IMR-90 (cell line): ENCODE measurements around the gene CCSER2. TPM values are rescaled to one million over a fixed set of nuclear protein-coding genes. Genes with fewer than 3 reads are reported as not detected.

Experiments
- ATAC-seq: fragments of 200-7000 bp; cut with Tn5 transposase; 2 replicates; pipeline ENCODE4 v1.9.1; 2020; ENCODE audit warnings: low read depth, mild to moderate bottlenecking, moderate library complexity
- BruUV-seq: library from RNA; stranded (reverse); fragments of 400-500 nt; replicated peaks from 2 replicates; lab custom pipeline; 2021; lab: Mats Ljungman, UMichigan
- CTCF ChIA-PET: fragments of 300-600 bp; formaldehyde crosslinking; extraction: SDS; loops from one replicate; lab custom pipeline; 2021; ENCODE audit warnings: antibody characterized with exemption; lab: Yijun Ruan, JAX
- POLR2A ChIA-PET: fragments of 300-600 bp; sonication (Branson Sonifier 250); formaldehyde crosslinking; loops from one replicate; lab custom pipeline; 2022; ENCODE audit warnings: antibody characterized with exemption; ENCODE audit not compliant: unreplicated experiment; lab: Charles Lee
- DNase-seq: peaks from one replicate; pipeline ENCODE4 v3.0.0; 2013
- H2AFZ ChIP-seq: replicated peaks from 2 replicates; pipeline ENCODE3; 2013; ENCODE audit warnings: low read length, mild to moderate bottlenecking; ENCODE audit not compliant: poor library complexity
- H2AK5ac ChIP-seq: 2 replicates; pipeline ENCODE4 v1.6.1; 2013; ENCODE audit warnings: low read depth, low read length, inconsistent platforms
- H2AK9ac ChIP-seq: replicated peaks from 2 replicates; pipeline ENCODE3; 2013; ENCODE audit warnings: mild to moderate bottlenecking, low read depth, low read length, moderate library complexity; ENCODE audit not compliant: poor library complexity
- H2BK120ac ChIP-seq: 2 replicates; pipeline ENCODE4 v1.6.1; 2013; ENCODE audit warnings: low read depth, low read length, inconsistent platforms
- H2BK15ac ChIP-seq: 3 replicates; pipeline ENCODE4 v1.6.1; 2013; ENCODE audit warnings: low read depth, low read length, inconsistent platforms
- H2BK20ac ChIP-seq: 2 replicates; pipeline ENCODE4 v1.6.1; 2013; ENCODE audit warnings: low read depth, mild to moderate bottlenecking, inconsistent platforms, low read length, moderate library complexity
- H2BK5ac ChIP-seq: 2 replicates; pipeline ENCODE4 v1.6.1; 2013; ENCODE audit warnings: mild to moderate bottlenecking, low read depth, low read length, inconsistent platforms; ENCODE audit not compliant: poor library complexity, severe bottlenecking
- H3K14ac ChIP-seq: replicated peaks from 2 replicates; pipeline ENCODE4 v1.6.1; 2013; ENCODE audit warnings: low read depth, low read length, inconsistent platforms
- H3K18ac ChIP-seq: 2 replicates; pipeline ENCODE4 v1.6.1; 2013; ENCODE audit warnings: low read depth, low read length, control low read depth
- H3K23ac ChIP-seq: 2 replicates; pipeline ENCODE4 v1.6.1; 2013; ENCODE audit warnings: low read depth, low read length, inconsistent platforms
- H3K27ac ChIP-seq: 2 replicates; pipeline ENCODE4 v1.5.1; 2013; ENCODE audit warnings: mild to moderate bottlenecking, control low read depth, low read length; ENCODE audit not compliant: insufficient read depth
- H3K27me3 ChIP-seq: 2 replicates; pipeline ENCODE4 v1.6.1; 2013; ENCODE audit warnings: low read length; ENCODE audit not compliant: control insufficient read depth, insufficient read depth
- H3K36me3 ChIP-seq: 2 replicates; pipeline ENCODE4 v1.6.1; 2013; ENCODE audit warnings: low read length, mixed read lengths; ENCODE audit not compliant: control insufficient read depth, insufficient read depth
- H3K4ac ChIP-seq: 2 replicates; pipeline ENCODE4 v1.6.1; 2013; ENCODE audit warnings: low read depth, low read length, inconsistent platforms
- H3K4me1 ChIP-seq: 2 replicates; pipeline ENCODE4 v1.6.1; 2013; ENCODE audit warnings: low read length, mixed read lengths; ENCODE audit not compliant: control insufficient read depth, insufficient read depth
- H3K4me2 ChIP-seq: 2 replicates; pipeline ENCODE4 v1.6.1; 2013; ENCODE audit warnings: low read depth, mild to moderate bottlenecking, control low read depth, low read length, moderate library complexity
- H3K4me3 ChIP-seq: 2 replicates; pipeline ENCODE4 v1.5.1; 2013; ENCODE audit warnings: low read depth, mild to moderate bottlenecking, control low read depth, low read length, moderate library complexity; ENCODE audit not compliant: insufficient read depth
- H3K56ac ChIP-seq: 2 replicates; pipeline ENCODE4 v1.6.1; 2013; ENCODE audit warnings: low read length, inconsistent platforms; ENCODE audit not compliant: insufficient read depth; ENCODE audit errors: extremely low read depth
- H3K79me1 ChIP-seq, 2 experiments: 2 replicates each; pipeline ENCODE4 v1.6.1; 2013; ENCODE audit warnings: low read length in 2 of 2, inconsistent platforms in 1 of 2, low read depth in 1 of 2
- H3K9ac ChIP-seq: 2 replicates; pipeline ENCODE4 v1.6.1; 2013; ENCODE audit warnings: low read depth, low read length, control low read depth
- H3K9me1 ChIP-seq: 2 replicates; pipeline ENCODE4 v1.6.1; 2013; ENCODE audit warnings: low read length, inconsistent platforms; ENCODE audit not compliant: insufficient read depth
- H3K9me3 ChIP-seq: 2 replicates; pipeline ENCODE4 v1.6.1; 2013; ENCODE audit warnings: low read length; ENCODE audit not compliant: control insufficient read depth, insufficient read depth
- H4K20me1 ChIP-seq: 2 replicates; pipeline ENCODE4 v1.6.1; 2013; ENCODE audit warnings: low read length, inconsistent platforms; ENCODE audit not compliant: insufficient read depth
- H4K5ac ChIP-seq: 2 replicates; pipeline ENCODE4 v1.6.1; 2013; ENCODE audit warnings: mild to moderate bottlenecking, low read depth, low read length, control low read depth
- H4K8ac ChIP-seq, 2 experiments: 2 replicates each; pipeline ENCODE4 v1.6.1; 2013; ENCODE audit warnings: low read depth in 2 of 2, low read length in 2 of 2, control low read depth in 1 of 2, inconsistent platforms in 1 of 2
- H4K91ac ChIP-seq: 2 replicates; pipeline ENCODE4 v1.6.1; 2013; ENCODE audit warnings: low read depth, low read length, inconsistent platforms; ENCODE audit not compliant: insufficient read depth
- BHLHE40 ChIP-seq: fragments of 150-350 bp; IDR thresholded peaks from 2 replicates; pipeline ENCODE4 v1.6.1; 2016; ENCODE audit warnings: mild to moderate bottlenecking, low read depth, low read length
- CEBPB ChIP-seq: IDR thresholded peaks from 2 replicates; pipeline ENCODE4 v1.6.1; 2012; ENCODE audit warnings: low read depth, low read length, improper control_type of control experiment
- CHD1 ChIP-seq: IDR thresholded peaks from 2 replicates; pipeline ENCODE4 v1.6.1; 2012; ENCODE audit warnings: low read depth, low read length, improper control_type of control experiment
- FOS ChIP-seq: fragments of 150-350 bp; IDR thresholded peaks from 2 replicates; pipeline ENCODE4 v1.6.1; 2016; ENCODE audit warnings: low read depth, low read length
- MXI1 ChIP-seq: IDR thresholded peaks from 2 replicates; pipeline ENCODE4 v1.6.1; 2012; ENCODE audit warnings: low read depth, mild to moderate bottlenecking, low read length, moderate library complexity, borderline replicate concordance
- POLR2A ChIP-seq: IDR thresholded peaks from 2 replicates; pipeline ENCODE4 v1.6.1; 2012; ENCODE audit warnings: mild to moderate bottlenecking, low read depth, low read length
- RFX5 ChIP-seq: IDR thresholded peaks from 2 replicates; pipeline ENCODE4 v1.8.0; 2012; ENCODE audit warnings: low read depth, mild to moderate bottlenecking, low read length, moderate library complexity
- SMC3 ChIP-seq: fragments of 150-350 bp; IDR thresholded peaks from 2 replicates; pipeline ENCODE4 v1.6.1; 2016; ENCODE audit warnings: low read depth, mild to moderate bottlenecking, antibody characterized with exemption, low read length, moderate library complexity
- WGBS, 2 experiments: methylation state at CpG; one replicate each; pipeline versions ENCODE4 v1.1.5 to v1.1.7; 2013; ENCODE audit warnings: missing lambda C conversion rate in 2 of 2; ENCODE audit not compliant: insufficient read length in 1 of 2; ENCODE audit errors: extremely low coverage in 2 of 2; 5-methylcytosine and 5-hydroxymethylcytosine counted together
- dilution Hi-C: fragments of 300-500 bp; cut with HindIII; formaldehyde crosslinking; loops from one replicate; pipeline ENCODE4 v1.14.3; 2018; ENCODE audit warnings: low sequenced_read_pairs; ENCODE audit not compliant: unreplicated experiment
- in situ Hi-C: fragments of 300-500 bp; cut with MboI; formaldehyde crosslinking; loops from 3 replicates; pipeline ENCODE4 v1.14.3; 2019; ENCODE audit warnings: low sequenced_read_pairs, inconsistent platforms, mixed read lengths
- intact Hi-C: fragments of 100-400 bp; cut with micrococcal nuclease; formaldehyde crosslinking; loops from 2 replicates; pipeline ENCODE4 v1.10.0; 2022
- polyA plus RNA-seq, 3 experiments: library from polyadenylated mRNA; depleted of rRNA; stranded (reverse); fragments of >200 nt; gene quantifications; 2 replicates each; pipeline ENCODE4 v1.2.3, GENCODE V29; 2012; ENCODE audit warnings: low replicate concordance in 1 of 3
- total RNA-seq: library from RNA; depleted of rRNA; stranded (reverse); fragments of >200 nt; gene quantifications from 2 replicates; pipeline ENCODE4 v1.2.3, GENCODE V29; 2012

The CCSER2 gene
- total and polyA plus RNA-seq, 2 of the 4 experiments (the other 2 are of a cell fraction) = 20.4 to 31.7 TPM

GRCh38 chr10:84374455-84374854 lies 46.1 kb downstream of the CCSER2 start:
- Histone ChIP-seq H3K23ac (no peak overlapping the region), H3K14ac (no peak overlapping the region), H2BK15ac (no peak overlapping the region), H3K9ac (no peak overlapping the region), H3K9me3 (no peaks in the 10 kb centered on the region), H3K36me3 (peaks cover 9% of the 10 kb centered on the region), H2AK5ac (no peak overlapping the region), H3K27ac (no peak overlapping the region), H2BK20ac (no peak overlapping the region), H2BK120ac (no peak overlapping the region), H3K4me3 (no peak overlapping the region), H3K79me1 (peaks cover 21 to 30% of the 10 kb centered on the region in 2 experiments), H4K20me1 (peaks cover 22% of the 10 kb centered on the region; the same call in 1 of the 2 replicates), H3K9me1 (no peaks in the 10 kb centered on the region; the same call in 1 of the 2 replicates), H2BK5ac (no peak overlapping the region), H4K8ac (no peak overlapping the region), H3K4ac (no peak overlapping the region), H3K56ac (no peak overlapping the region), H3K27me3 (no peaks in the 10 kb centered on the region), H4K91ac (no peak overlapping the region), H2AFZ (no peak overlapping the region), H4K5ac (no peak overlapping the region), H2AK9ac (no peak overlapping the region), H3K4me2 (no peak overlapping the region), H3K4me1 (no peaks in the 10 kb centered on the region), H3K18ac (no peak overlapping the region)
- no CpG with 5 or more reads among the region's 2 CpGs for WGBS, 2 experiments
- intact Hi-C loops (loop anchor here (2.0 kb wide), 1 partner anchor 110 kb away; no protein-coding TSS in a partner anchor), in situ Hi-C loops (no loop called here), dilution Hi-C loops (no loop called here)
- DNase-seq (no peak), ATAC-seq (no peak)
- no TSS peak for BruUV-seq
- ChIA-PET POLR2A (no interaction called here), CTCF (interaction anchor here (1.0 to 2.9 kb wide), 2 partner anchors 50 to 163 kb away, joined by 4 to 16 read pairs; no protein-coding TSS in a partner anchor)
- TF ChIP-seq BHLHE40 = no peak
- TF ChIP-seq CHD1 = no peak
- TF ChIP-seq RFX5 = no peak
- TF ChIP-seq SMC3 = no peak
- TF ChIP-seq CEBPB = no peak
- TF ChIP-seq MXI1 = no peak
- TF ChIP-seq POLR2A = no peak
- TF ChIP-seq FOS = no peak
